ENCODE measurements around the gene FUT2.

- TF ChIP-seq, protein P1, sequence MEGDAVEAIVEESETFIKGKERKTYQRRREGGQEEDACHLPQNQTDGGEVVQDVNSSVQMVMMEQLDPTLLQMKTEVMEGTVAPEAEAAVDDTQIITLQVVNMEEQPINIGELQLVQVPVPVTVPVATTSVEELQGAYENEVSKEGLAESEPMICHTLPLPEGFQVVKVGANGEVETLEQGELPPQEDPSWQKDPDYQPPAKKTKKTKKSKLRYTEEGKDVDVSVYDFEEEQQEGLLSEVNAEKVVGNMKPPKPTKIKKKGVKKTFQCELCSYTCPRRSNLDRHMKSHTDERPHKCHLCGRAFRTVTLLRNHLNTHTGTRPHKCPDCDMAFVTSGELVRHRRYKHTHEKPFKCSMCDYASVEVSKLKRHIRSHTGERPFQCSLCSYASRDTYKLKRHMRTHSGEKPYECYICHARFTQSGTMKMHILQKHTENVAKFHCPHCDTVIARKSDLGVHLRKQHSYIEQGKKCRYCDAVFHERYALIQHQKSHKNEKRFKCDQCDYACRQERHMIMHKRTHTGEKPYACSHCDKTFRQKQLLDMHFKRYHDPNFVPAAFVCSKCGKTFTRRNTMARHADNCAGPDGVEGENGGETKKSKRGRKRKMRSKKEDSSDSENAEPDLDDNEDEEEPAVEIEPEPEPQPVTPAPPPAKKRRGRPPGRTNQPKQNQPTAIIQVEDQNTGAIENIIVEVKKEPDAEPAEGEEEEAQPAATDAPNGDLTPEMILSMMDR (IDR thresholded peaks at IDR 0.05), result no peak
- TF ChIP-seq EP300 (IDR thresholded peaks at IDR 0.05; ENCODE audit: low read depth), result no peak
- TF ChIP-seq POLR2A (IDR thresholded peaks at IDR 0.05), result no peak
These were observed 41.7 kb downstream of the FUT2 start for GRCh38 chr19:48737360-48737998.
